Mucosa of stomach (tissue), 1 donor: Measurements from ENCODE around the gene SRSF5.

Experiments
- H3K27me3 ChIP-seq: one replicate; pipeline ENCODE4 v1.7.0; 2013; ENCODE audit warnings: mild to moderate bottlenecking, low read length; ENCODE audit not compliant: control insufficient read depth, insufficient read depth
- H3K36me3 ChIP-seq: one replicate; pipeline ENCODE4 v1.7.0; 2013; ENCODE audit warnings: low read length; ENCODE audit not compliant: control insufficient read depth, insufficient read depth
- H3K4me1 ChIP-seq: one replicate; pipeline ENCODE4 v1.7.0; 2013; ENCODE audit warnings: mild to moderate bottlenecking, low read length; ENCODE audit not compliant: control insufficient read depth, insufficient read depth
- H3K4me3 ChIP-seq: one replicate; pipeline ENCODE4 v1.7.0; 2013; ENCODE audit warnings: low read length
- H3K9ac ChIP-seq: one replicate; pipeline ENCODE4 v1.7.0; 2013; ENCODE audit warnings: mild to moderate bottlenecking, low read length, moderate library complexity
- H3K9me3 ChIP-seq: one replicate; pipeline ENCODE4 v1.7.0; 2013; ENCODE audit warnings: mild to moderate bottlenecking, low read length, moderate library complexity; ENCODE audit not compliant: control insufficient read depth
- donor health status: Pancreatic carcinoma.

The SRSF5 gene

GRCh38 chr14:69795691-69796090, 28.7 kb downstream of the SRSF5 start:
- no peaks in the 10 kb centered on the region for H3K36me3 ChIP-seq
- H3K9me3 ChIP-seq, result no peaks in the 10 kb centered on the region
- no peak overlapping the region for H3K4me3 ChIP-seq
- H3K4me1 ChIP-seq, result peaks cover 18% of the 10 kb centered on the region
- H3K27me3 ChIP-seq, result no peaks in the 10 kb centered on the region
- H3K9ac ChIP-seq, result no peak overlapping the region

GRCh38 chr14:69796797-69797500, 30.0 kb downstream of the SRSF5 start, which contains the start of gene SLC10A1:
SLC10A1 (minus strand) TSS chr14:69797241; CDS start chr14:69797155, 86 bp downstream.
- Histone ChIP-seq H3K4me1 (peaks cover 18% of the 10 kb centered on the region), H3K36me3 (no peaks in the 10 kb centered on the region), H3K9me3 (no peaks in the 10 kb centered on the region), H3K27me3 (no peaks in the 10 kb centered on the region), H3K4me3 (no peak within 1 kb of the TSS), H3K9ac (no peak within 1 kb of the TSS)

GRCh38 chr14:69797573-69798338, 30.8 kb downstream of the SRSF5 start:
- Histone ChIP-seq H3K4me1 (peaks cover 18% of the 10 kb centered on the region), H3K9ac (no peak overlapping the region), H3K4me3 (no peak overlapping the region), H3K27me3 (no peaks in the 10 kb centered on the region), H3K36me3 (no peaks in the 10 kb centered on the region), H3K9me3 (no peaks in the 10 kb centered on the region)

- H3K4me1 ChIP-seq, result peaks cover 18% of the 10 kb centered on the region
- no peaks in the 10 kb centered on the region for H3K36me3 ChIP-seq
- H3K9ac ChIP-seq, result no peak overlapping the region
- H3K4me3 ChIP-seq, result no peak overlapping the region
- no peaks in the 10 kb centered on the region for H3K27me3 ChIP-seq
- no peaks in the 10 kb centered on the region for H3K9me3 ChIP-seq
Observed at GRCh38 chr14:69798339-69798735, 31.4 kb downstream of the SRSF5 start.

GRCh38 chr14:69803753-69804152, 36.8 kb downstream of the SRSF5 start:
- Histone ChIP-seq H3K4me3 (no peak overlapping the region), H3K4me1 (peaks cover under 1% of the 10 kb centered on the region), H3K36me3 (no peaks in the 10 kb centered on the region), H3K9me3 (no peaks in the 10 kb centered on the region), H3K27me3 (no peaks in the 10 kb centered on the region), H3K9ac (no peak overlapping the region)

GRCh38 chr14:69804902-69805301, 38.0 kb downstream of the SRSF5 start:
- H3K27me3 ChIP-seq, result no peaks in the 10 kb centered on the region
- no peak overlapping the region for H3K4me3 ChIP-seq
- no peak overlapping the region for H3K9ac ChIP-seq
- H3K4me1 ChIP-seq, result peaks cover 9% of the 10 kb centered on the region
- no peaks in the 10 kb centered on the region for H3K9me3 ChIP-seq
- H3K36me3 ChIP-seq, result no peaks in the 10 kb centered on the region

GRCh38 chr14:69807192-69807591, 40.2 kb downstream of the SRSF5 start:
- peaks cover 9% of the 10 kb centered on the region for H3K4me1 ChIP-seq
- no peaks in the 10 kb centered on the region for H3K9me3 ChIP-seq
- no peaks in the 10 kb centered on the region for H3K27me3 ChIP-seq

GRCh38 chr14:69808919-69809808, 42.2 kb downstream of the SRSF5 start:
- H3K9me3 ChIP-seq, result no peaks in the 10 kb centered on the region
- H3K36me3 ChIP-seq, result no peaks in the 10 kb centered on the region
- peaks cover 9% of the 10 kb centered on the region for H3K4me1 ChIP-seq
- no peak overlapping the region for H3K9ac ChIP-seq
- H3K4me3 ChIP-seq, result no peak overlapping the region
- no peaks in the 10 kb centered on the region for H3K27me3 ChIP-seq

More at GRCh38 chr14:69807192-69807591, 40.2 kb downstream of the SRSF5 start:
- Histone ChIP-seq H3K4me3 (no peak overlapping the region), H3K36me3 (no peaks in the 10 kb centered on the region), H3K9ac (no peak overlapping the region)

GRCh38 chr14:69811227-69811867, 44.4 kb downstream of the SRSF5 start:
- no peak overlapping the region for H3K9ac ChIP-seq
- H3K27me3 ChIP-seq, result peaks cover 6% of the 10 kb centered on the region
- H3K36me3 ChIP-seq, result no peaks in the 10 kb centered on the region
- H3K9me3 ChIP-seq, result no peaks in the 10 kb centered on the region
- H3K4me1 ChIP-seq, result peaks cover 9% of the 10 kb centered on the region
- no peak overlapping the region for H3K4me3 ChIP-seq

- H3K9me3 ChIP-seq, result no peaks in the 10 kb centered on the region
- H3K9ac ChIP-seq, result no peak overlapping the region
- H3K36me3 ChIP-seq, result no peaks in the 10 kb centered on the region
- no peak overlapping the region for H3K4me3 ChIP-seq
- peaks cover 9% of the 10 kb centered on the region for H3K4me1 ChIP-seq
- peaks cover 6% of the 10 kb centered on the region for H3K27me3 ChIP-seq
Observed at GRCh38 chr14:69811868-69812252, 44.9 kb downstream of the SRSF5 start.

GRCh38 chr14:69812711-69813110, 45.8 kb downstream of the SRSF5 start:
- peaks cover 13% of the 10 kb centered on the region for H3K27me3 ChIP-seq
- H3K36me3 ChIP-seq, result no peaks in the 10 kb centered on the region
- H3K4me1 ChIP-seq, result peaks cover 9% of the 10 kb centered on the region
- H3K4me3 ChIP-seq, result no peak overlapping the region
- no peaks in the 10 kb centered on the region for H3K9me3 ChIP-seq
- no peak overlapping the region for H3K9ac ChIP-seq
